HG02798 (cell line): ENCODE measurements around the gene PTPRZ1.

Source experiments
- ATAC-seq: cut with Tn5 transposase; IDR thresholded peaks from one replicate; pipeline ENCODE4 v1.9.1; 2021; ENCODE audit warnings: mild to moderate bottlenecking; ENCODE audit not compliant: unreplicated experiment, poor library complexity

PTPRZ1 gene

GRCh38 chr7:122035876-122036275 lies 162.9 kb downstream of the PTPRZ1 start:
- no peak for ATAC-seq

- no peak for ATAC-seq
These were observed 165.2 kb downstream of the PTPRZ1 start for GRCh38 chr7:122038134-122038533.

- no peak for ATAC-seq
These were observed 165.9 kb downstream of the PTPRZ1 start for GRCh38 chr7:122038904-122039303.

DNA sequence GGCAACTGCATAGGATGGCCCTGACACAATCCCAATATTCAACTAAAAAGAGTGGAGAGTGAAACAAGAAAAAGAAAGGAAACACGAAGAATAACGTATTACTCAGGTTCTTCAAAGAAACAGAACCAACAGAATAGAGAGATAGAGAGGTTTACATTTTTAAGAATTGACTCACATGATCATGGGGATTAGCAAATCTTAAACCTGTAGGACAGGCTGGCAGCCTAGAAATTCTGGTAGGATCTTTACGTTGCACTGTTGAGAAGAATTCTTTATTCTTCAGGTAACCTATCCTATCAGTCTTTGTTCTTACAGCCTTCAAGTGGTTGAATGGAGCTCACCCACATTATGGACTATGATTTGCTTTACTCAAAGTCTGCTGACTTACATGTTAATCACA lies 167.2 kb downstream of the PTPRZ1 start:
- no peak for ATAC-seq

- no peak for ATAC-seq
These were observed 173.4 kb downstream of the PTPRZ1 start for GRCh38 chr7:122046402-122046801.

DNA sequence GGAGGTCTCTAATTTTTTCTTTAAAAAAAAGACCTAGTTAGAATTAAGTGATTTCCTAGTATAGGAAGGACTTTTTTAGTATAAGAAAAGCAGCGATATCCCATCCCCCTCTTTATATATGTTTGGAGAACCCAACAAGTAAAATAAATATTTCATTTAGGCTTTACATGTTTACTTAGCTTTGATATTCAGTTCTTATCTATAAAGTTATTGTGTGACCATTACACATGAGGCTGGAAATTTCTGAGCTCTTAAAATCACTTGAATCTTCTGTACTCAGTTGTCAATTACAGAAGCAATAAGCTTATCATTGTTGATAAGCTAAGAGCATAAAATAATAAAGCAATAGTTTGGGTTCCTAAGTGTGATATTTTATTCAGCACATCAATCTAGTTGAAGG lies 181.4 kb downstream of the PTPRZ1 start:
- no peak for ATAC-seq

- ATAC-seq, result no peak
These were observed 182.1 kb downstream of the PTPRZ1 start for GRCh38 chr7:122055073-122055472.

GRCh38 chr7:122056977-122057376 lies 184.0 kb downstream of the PTPRZ1 start:
- no peak for ATAC-seq

DNA sequence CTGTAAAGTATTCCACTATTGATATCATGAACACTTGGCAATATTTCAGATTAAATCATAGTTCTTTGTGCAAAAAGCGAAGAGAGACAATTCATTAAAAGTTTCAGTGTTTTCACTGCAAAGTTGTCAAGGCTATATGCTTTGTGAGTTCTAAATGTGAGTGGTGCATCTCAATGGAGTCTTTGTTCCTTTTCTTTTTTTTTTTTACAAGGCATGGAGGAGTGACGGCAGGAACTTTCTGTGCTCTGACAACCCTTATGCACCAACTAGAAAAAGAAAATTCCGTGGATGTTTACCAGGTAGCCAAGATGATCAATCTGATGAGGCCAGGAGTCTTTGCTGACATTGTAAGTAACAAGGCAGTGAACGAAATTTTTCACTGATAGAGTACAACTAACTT lies 186.6 kb downstream of the PTPRZ1 start:
- ATAC-seq, result no peak

GRCh38 chr7:122063146-122063545 lies 190.2 kb downstream of the PTPRZ1 start:
- ATAC-seq, result no peak

- ATAC-seq, result no peak
These were observed 192.0 kb downstream of the PTPRZ1 start for GRCh38 chr7:122064971-122065370.

GRCh38 chr7:122067077-122067476 lies 194.1 kb downstream of the PTPRZ1 start:
- no peak for ATAC-seq

- ATAC-seq, result no peak
These were observed 195.1 kb downstream of the PTPRZ1 start for GRCh38 chr7:122068046-122068445.

GRCh38 chr7:122068999-122069398 lies 196.0 kb downstream of the PTPRZ1 start:
- no peak for ATAC-seq

DNA sequence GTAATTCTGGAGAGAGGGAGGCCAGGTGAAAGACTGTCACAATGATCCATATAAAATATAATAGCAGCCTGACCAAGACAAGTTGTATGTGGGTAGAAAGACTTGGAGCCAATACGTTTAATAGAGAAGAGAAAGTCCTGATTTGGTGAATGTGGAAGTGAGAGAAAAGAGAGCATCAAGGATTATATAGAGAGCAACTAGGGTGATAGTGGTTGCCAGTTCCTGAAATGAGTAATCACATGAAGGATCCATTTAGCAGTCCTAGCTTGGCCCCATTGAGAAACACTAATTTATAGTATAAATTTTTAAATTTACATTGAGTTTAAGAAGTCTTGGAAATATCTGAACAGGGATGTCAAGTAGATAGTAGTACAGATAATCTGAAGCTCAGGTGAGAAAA lies 197.1 kb downstream of the PTPRZ1 start:
- no peak for ATAC-seq

GRCh38 chr7:122070834-122071233 lies 197.9 kb downstream of the PTPRZ1 start:
- ATAC-seq, result no peak

- no peak for ATAC-seq
These were observed 199.3 kb downstream of the PTPRZ1 start for GRCh38 chr7:122072272-122072671.

- no peak for ATAC-seq
These were observed 200.1 kb downstream of the PTPRZ1 start for GRCh38 chr7:122072924-122073599.

GRCh38 chr7:122073635-122074034 lies 200.7 kb downstream of the PTPRZ1 start:
- no peak for ATAC-seq

GRCh38 chr7:122082160-122082559 lies 209.2 kb downstream of the PTPRZ1 start:
- ATAC-seq, result no peak

GRCh38 chr7:122082670-122083069 lies 209.7 kb downstream of the PTPRZ1 start:
- ATAC-seq, result no peak

DNA sequence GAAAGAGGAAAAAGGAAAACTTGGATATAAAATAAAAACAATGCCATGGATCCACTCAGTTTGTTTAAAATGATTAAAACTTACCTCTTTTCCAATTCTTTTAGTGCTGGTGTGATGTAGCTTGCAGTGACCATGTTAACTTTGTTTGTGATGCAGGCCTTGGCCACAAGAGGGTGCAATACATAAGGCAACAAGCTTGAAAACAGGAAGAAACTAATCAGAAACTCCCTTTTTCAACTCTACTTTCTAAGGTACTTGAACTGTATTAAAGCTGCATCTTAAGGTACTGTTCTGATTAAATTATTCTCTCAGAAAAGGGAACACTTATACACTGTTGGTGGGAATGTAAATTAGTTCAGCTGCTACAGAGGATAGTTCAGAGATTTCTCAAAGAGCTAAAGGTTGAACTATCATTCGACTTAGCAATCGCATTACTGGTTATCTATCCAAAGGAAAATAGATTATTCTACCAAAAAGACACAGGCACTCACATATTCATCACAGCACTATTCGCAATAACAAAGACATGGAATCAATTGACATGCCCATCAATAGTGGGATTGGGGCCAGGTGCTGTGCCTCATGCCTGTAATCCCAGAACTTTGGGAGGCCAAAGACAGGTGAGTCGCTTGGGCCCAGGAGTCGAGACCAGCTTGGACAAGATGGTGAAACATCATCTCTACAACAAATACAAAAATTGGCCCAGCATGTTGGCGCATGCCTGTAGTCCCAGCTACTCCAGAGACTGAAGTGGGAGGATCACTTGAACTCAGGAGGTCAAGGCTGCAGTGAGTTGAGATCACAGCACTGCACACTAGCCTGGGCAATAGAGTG lies 220.2 kb downstream of the PTPRZ1 start:
- ATAC-seq, result peak; percentile 99
